HG02885 (cell line): ENCODE measurements around the gene CNPY1.

Experiments
- ATAC-seq: cut with Tn5 transposase; IDR thresholded peaks from one replicate; pipeline ENCODE4 v1.9.1; 2021; ENCODE audit warnings: mild to moderate bottlenecking; ENCODE audit not compliant: unreplicated experiment, poor library complexity

Gene CNPY1

GRCh38 chr7:155493744-155494538 is 52.4 kb downstream of the CNPY1 start:
- ATAC-seq, result no peak

- ATAC-seq, result no peak
These were observed 54.5 kb downstream of the CNPY1 start for GRCh38 chr7:155491812-155492211.

- ATAC-seq, result peak; percentile 93
These were observed 55.4 kb downstream of the CNPY1 start for GRCh38 chr7:155490697-155491628.

- ATAC-seq, result no peak
These were observed 56.3 kb downstream of the CNPY1 start for GRCh38 chr7:155489862-155490696.

DNA sequence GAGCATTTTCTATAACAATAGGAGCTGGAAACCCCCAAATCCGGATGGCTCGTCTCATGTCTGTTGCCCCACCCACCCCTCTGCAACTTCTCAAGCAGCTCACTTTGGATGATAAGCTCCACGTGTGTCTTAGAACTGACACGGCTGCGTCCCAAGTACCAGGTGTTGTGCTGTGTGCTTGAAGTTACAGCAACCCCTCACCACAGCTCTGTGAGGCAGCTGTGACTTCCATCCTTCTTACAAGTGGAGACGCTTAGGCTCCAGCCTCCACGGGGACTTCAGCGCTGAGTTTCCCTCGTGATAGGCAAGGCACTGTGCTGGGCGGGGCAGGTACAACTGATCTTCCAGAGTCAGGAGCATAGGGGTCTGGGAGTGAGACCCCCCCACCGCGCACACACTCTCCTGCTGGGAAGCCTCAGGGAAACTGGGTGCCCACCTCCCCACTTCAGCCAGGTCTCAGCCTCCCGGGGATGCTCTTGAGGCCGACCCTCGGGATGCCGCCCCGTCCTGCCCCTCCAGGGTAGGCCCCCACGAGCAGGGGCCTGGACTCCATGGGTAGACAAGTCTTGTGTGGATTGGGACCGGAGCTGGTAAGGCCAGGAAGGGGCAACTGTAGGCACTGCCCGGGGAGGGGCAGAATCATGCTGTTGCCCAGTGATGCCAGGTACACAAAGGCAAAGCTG is 57.1 kb downstream of the CNPY1 start:
- no peak for ATAC-seq

DNA sequence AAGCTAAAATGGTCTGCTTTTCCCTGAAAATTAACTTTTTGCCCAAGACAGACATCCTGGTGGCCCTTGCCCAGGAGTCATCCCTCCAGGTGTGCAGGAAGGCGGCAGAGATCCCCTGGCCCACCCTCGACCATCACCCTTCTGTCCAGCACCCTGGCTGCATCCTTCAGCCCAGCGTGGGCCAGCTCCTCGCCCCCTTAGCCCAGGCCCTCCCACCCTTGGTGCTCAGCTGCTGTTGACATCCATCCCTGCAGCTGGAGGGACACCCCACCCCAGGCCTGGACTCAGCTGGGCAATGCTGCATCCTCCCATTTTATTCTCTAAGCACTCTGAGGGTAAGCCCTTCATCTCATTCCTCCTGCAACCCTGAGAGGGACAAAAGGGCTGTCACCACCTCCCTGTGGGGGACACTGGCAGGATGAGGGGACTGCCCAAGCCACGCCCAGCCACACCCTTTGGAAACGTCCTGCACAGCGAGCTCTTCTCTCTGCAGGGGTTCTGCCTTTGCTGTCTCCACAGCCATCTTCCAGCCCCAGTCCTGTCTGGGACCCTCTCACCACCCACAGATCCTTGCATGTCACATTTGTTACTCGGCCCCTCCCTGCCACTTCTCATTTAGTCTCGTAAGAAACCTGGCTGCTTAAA is 57.8 kb downstream of the CNPY1 start:
- no peak for ATAC-seq

DNA sequence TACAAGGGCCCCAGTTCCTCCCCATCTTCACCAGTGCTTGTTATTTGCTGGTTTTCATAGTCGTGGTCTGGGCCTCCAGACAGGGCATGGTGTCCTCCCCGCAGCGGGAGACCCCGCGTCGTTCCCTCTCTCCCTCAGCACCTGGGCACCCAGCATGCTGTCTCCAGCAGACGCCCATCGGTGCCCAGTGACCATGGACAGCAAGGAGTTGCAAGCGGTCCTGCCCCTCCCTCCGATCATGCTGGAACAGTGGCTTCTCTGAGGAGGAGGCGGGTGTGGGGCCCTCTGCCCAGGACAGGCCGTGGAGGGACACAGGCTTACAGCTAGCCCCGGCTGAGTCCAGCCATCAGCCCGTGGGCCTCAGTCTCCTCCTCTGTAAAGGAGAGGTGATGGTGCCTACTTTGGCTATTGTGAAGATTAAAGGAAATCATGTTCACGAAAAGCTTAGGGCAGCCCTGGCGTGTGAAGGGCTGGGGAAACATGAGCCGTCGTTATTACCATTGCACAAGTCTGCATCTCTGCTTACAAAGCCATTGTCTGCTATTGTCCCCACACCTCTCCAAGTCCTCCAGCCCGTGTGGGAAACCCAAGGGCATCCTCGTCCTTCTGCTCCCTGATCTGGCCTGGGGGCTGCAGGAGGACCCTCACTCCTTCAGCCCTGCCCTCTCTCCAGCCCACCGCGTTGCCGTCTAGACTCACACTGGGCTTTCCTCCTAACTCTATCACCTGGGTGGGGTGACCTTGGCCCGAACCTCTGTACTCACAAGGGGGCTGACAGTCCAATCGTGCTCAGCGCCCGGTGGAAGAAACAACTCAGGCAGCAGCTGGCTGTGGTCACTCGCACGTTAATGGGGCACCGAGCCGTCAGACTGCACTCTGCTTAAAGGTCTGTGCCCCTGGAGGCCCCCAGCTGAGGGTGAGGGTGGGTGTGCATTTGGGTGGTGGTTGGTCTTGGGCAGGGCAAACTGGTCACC is 58.6 kb downstream of the CNPY1 start:
- no peak for ATAC-seq

DNA sequence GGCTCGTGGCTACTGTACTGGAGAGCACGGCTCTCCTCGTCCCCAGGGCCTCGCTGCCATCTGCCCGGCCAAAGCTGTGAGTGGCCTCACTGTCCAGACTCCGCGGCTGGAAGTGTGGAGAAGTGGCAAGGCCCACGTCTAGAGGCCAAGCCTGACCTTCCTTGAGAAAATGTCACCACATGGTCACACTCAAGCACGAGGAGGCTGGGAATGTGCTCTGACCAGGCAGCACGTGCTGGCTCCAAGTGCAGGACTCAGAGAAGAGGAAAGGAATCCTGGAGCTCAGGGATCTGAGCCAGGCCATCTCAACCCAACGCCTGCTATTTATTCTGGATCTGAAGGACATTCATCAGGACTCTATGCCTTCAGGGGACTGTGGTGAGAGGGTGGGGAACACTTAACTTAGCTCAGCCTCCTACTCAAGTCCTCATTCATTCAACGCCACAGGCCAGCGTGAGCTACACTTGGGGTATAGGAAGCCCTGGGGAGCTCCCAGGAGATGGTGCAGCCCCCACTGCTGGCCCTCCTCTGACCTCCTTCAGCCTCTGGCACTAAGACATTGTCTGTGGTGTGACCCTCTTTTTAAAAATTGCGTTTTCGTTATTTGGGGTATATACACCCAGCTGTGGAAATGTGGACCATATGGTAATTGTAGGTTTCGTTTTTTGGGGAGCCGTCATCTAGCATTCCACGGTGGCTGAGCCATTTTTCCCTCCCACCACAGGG is 59.4 kb downstream of the CNPY1 start:
- ATAC-seq, result no peak

- ATAC-seq, result no peak
These were observed 61.6 kb downstream of the CNPY1 start for GRCh38 chr7:155484483-155485399.

DNA sequence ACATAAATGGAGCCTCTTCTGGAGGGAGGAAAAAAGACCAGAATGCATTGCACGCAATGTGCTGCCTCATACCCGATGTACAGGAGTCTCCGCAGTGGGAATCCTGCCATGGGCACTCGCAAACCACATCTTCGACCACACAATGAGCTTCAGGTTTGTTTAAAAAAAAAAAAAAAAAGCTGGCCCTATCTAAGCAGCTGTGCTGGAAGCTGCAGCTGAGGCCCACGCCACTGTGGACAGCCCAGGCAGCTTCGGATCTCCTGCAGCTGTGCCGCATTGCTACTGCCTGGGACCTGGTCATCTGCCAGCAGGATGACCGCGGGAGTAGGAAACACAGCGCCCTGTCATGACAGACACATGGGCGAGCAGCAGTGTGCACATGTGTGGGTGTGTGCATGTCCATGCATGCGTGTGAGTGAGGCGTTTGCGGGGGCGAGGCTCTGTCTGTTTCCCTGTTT is 62.5 kb downstream of the CNPY1 start:
- ATAC-seq, result no peak

GRCh38 chr7:155483245-155483644 is 63.1 kb downstream of the CNPY1 start:
- ATAC-seq, result no peak

- peak; percentile 52 for ATAC-seq
These were observed 63.7 kb downstream of the CNPY1 start for GRCh38 chr7:155482511-155483183.

GRCh38 chr7:155481764-155482163 is 64.6 kb downstream of the CNPY1 start:
- no peak for ATAC-seq

- ATAC-seq, result peak; percentile 93
These were observed 68.9 kb downstream of the CNPY1 start for GRCh38 chr7:155477476-155477875.

- no peak for ATAC-seq
These were observed 74.6 kb downstream of the CNPY1 start for GRCh38 chr7:155471718-155472117.
